OCI-LY3 (cell line): ENCODE data around the gene TRAPPC12.
A peak's percentile ranks its signal among the peaks of the same experiment; 100 is the strongest.

Source experiments
- H2AFZ ChIP-seq: fragments of 200-600, 300-600 bp; shearing (Covaris generic); 2 replicates; pipeline ENCODE4 v1.6.0; 2014; ENCODE audit warnings: antibody characterized with exemption, low read depth, low read length
- H3K27ac ChIP-seq: fragments of 200-600, 300-600 bp; sonication (generic); 2 replicates; pipeline ENCODE4 v1.5.1; 2014; ENCODE audit warnings: mild to moderate bottlenecking, low read length, moderate library complexity, mixed read lengths
- H3K27me3 ChIP-seq: fragments of 200-600, 300-600 bp; sonication (generic); 2 replicates; pipeline ENCODE4 v1.6.1; 2014; ENCODE audit warnings: low read depth, low read length, mixed read lengths
- H3K36me3 ChIP-seq: fragments of 200-600, 300-600 bp; sonication (generic); replicated peaks from 2 replicates; pipeline ENCODE3; 2014; ENCODE audit warnings: low read depth, low read length, mixed read lengths
- H3K4me1 ChIP-seq: fragments of 300-600, 200-600 bp; sonication (generic); 2 replicates; pipeline ENCODE4 v1.6.1; 2014; ENCODE audit warnings: low read length, mixed read lengths
- H3K4me2 ChIP-seq: fragments of 200-600, 300-600 bp; sonication (generic); 2 replicates; pipeline ENCODE4 v1.6.1; 2014; ENCODE audit warnings: low read length, mixed read lengths
- H3K4me3 ChIP-seq: fragments of 300-600, 200-600 bp; sonication (generic); 2 replicates; pipeline ENCODE4 v1.5.1; 2014; ENCODE audit warnings: antibody characterized with exemption, mild to moderate bottlenecking, low read length, moderate library complexity
- H3K79me2 ChIP-seq: fragments of 300-600, 200-600 bp; shearing (Covaris generic); 2 replicates; pipeline ENCODE4 v1.6.1; 2014; ENCODE audit warnings: mild to moderate bottlenecking, low read length, mixed read lengths
- H3K9ac ChIP-seq: fragments of 300-600, 200-600 bp; shearing (Covaris generic); 2 replicates; pipeline ENCODE4 v1.6.0; 2014; ENCODE audit warnings: mild to moderate bottlenecking, low read length, moderate library complexity
- H3K9me3 ChIP-seq: fragments of 200-600, 300-600 bp; shearing (Covaris generic); 2 replicates; pipeline ENCODE4 v1.6.1; 2014; ENCODE audit warnings: low read length, mixed read lengths; ENCODE audit not compliant: insufficient read depth
- H4K20me1 ChIP-seq: fragments of 200-600, 300-600 bp; sonication (generic); 2 replicates; pipeline ENCODE4 v1.6.1; 2016; ENCODE audit warnings: low read length, mixed read lengths; ENCODE audit not compliant: insufficient read depth
- EZH2phosphoT487 ChIP-seq: fragments of 200-600 bp; shearing (Covaris generic); IDR thresholded peaks from 2 replicates; pipeline ENCODE4 v1.6.1; 2018; ENCODE audit warnings: antibody characterized with exemption, mixed run types, low read depth
- TF ChIP-seq, protein P1 (sequence below): fragments of 200-600, 300-600 bp; sonication (generic); IDR thresholded peaks from 2 replicates; pipeline ENCODE4 v1.5.1; 2014; ENCODE audit warnings: antibody characterized with exemption, low read length, low read depth

Gene TRAPPC12

DNA sequence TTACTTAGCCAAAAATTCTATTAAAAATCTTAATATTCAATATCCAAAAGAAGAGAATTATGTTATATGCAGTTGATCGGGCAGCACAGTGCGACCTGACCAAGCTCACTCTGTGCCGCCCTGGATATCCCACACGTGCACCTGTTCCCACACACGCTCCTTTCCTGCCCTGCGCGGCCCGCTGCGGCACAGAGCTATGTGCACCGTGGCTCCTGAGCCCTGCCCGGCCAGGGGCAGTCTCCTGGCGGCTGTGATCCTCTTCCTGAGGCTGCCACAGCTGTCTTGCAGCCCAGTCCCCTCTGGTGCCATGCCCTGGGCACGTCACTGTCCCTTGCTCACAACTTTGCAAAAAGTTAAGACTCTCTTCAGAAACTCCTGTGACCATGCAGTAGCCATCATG is 29.3 kb downstream of the TRAPPC12 start:
- Histone ChIP-seq H3K9me3 (no peaks in the 10 kb centered on the region), H3K36me3 (peaks cover 55% of the 10 kb centered on the region), H3K4me1 (peaks cover 43% of the 10 kb centered on the region), H3K9ac (no peak overlapping the region), H3K4me3 (no peak overlapping the region), H3K79me2 (peaks cover 68% of the 10 kb centered on the region), H3K4me2 (0 out of 2 replicates have a peak overlapping the region, but pooled peaks have one; percentile 60), H2AFZ (no peak overlapping the region), H4K20me1 (no peaks in the 10 kb centered on the region), H3K27me3 (no peaks in the 10 kb centered on the region), H3K27ac (peak overlapping the region; percentile 87)
- no peak for TF ChIP-seq EZH2phosphoT487
- TF ChIP-seq, protein P1, sequence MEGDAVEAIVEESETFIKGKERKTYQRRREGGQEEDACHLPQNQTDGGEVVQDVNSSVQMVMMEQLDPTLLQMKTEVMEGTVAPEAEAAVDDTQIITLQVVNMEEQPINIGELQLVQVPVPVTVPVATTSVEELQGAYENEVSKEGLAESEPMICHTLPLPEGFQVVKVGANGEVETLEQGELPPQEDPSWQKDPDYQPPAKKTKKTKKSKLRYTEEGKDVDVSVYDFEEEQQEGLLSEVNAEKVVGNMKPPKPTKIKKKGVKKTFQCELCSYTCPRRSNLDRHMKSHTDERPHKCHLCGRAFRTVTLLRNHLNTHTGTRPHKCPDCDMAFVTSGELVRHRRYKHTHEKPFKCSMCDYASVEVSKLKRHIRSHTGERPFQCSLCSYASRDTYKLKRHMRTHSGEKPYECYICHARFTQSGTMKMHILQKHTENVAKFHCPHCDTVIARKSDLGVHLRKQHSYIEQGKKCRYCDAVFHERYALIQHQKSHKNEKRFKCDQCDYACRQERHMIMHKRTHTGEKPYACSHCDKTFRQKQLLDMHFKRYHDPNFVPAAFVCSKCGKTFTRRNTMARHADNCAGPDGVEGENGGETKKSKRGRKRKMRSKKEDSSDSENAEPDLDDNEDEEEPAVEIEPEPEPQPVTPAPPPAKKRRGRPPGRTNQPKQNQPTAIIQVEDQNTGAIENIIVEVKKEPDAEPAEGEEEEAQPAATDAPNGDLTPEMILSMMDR, result no peak

DNA sequence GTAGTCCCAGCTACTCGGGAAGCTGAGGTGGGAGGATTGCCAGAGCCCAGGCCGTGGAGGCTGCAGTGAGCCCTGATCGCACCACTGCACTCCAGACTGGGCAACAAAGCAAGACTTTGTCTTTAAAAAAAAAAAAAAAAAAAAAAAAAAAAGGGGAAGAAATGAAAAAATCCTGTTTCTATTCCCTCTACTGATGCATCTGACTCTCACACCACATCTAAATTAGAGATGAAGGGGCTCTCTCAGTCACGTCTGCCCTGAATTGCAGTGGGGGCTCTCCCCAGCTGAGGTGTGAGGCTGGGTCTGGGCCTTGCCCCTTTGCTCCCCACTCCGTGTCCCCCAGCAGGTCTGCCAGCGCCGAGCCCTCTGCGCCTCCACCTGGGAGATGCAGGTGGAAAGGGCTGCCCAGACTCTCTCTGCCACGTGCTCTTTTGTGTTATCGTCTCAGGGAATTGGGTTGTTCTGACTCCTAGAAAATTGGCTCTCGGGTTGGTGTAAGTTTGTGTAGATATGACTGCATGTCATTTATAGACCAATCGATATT is 30.2 kb downstream of the TRAPPC12 start:
- Histone ChIP-seq H3K36me3 (peaks cover 58% of the 10 kb centered on the region), H3K79me2 (peaks cover 65% of the 10 kb centered on the region), H3K27ac (peak overlapping the region; percentile 87), H3K4me3 (peak overlapping the region; percentile 34; the same call in 1 of the 2 replicates), H3K4me2 (peak overlapping the region; percentile 60), H3K27me3 (no peaks in the 10 kb centered on the region), H3K4me1 (peaks cover 34% of the 10 kb centered on the region), H4K20me1 (no peaks in the 10 kb centered on the region), H3K9me3 (no peaks in the 10 kb centered on the region), H2AFZ (no peak overlapping the region), H3K9ac (peak overlapping the region; percentile 43; the same call in 1 of the 2 replicates)
- TF ChIP-seq EZH2phosphoT487, result no peak
- TF ChIP-seq, protein P1, result no peak

DNA sequence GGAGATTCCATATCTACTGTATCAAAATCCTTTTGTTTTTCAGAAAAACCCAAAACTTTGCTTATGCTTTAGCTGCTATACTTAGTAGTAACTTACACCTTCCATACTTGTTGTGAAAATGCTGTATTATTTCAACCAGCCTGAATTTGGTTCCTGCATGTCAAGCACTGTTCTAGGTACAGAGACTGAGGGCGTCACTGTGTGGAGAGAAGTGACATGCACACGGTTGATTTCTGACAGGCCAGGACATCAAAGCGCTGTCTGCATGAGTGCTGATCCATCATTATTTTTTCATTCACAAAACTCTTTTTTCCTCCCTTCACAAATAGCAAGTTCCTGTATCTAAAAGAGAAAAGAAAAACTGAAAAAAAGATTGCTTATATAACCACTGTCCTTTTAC is 31.6 kb downstream of the TRAPPC12 start:
- TF ChIP-seq, protein P1, result no peak
- no peak for TF ChIP-seq EZH2phosphoT487
- Histone ChIP-seq H3K9me3 (no peaks in the 10 kb centered on the region), H3K4me3 (no peak overlapping the region), H3K4me1 (peaks cover 25% of the 10 kb centered on the region), H2AFZ (no peak overlapping the region), H4K20me1 (no peaks in the 10 kb centered on the region), H3K27ac (0 out of 2 replicates have a peak overlapping the region, but pooled peaks have one; percentile 1), H3K27me3 (no peaks in the 10 kb centered on the region), H3K9ac (no peak overlapping the region), H3K4me2 (no peak overlapping the region), H3K79me2 (peaks cover 58% of the 10 kb centered on the region), H3K36me3 (peaks cover 50% of the 10 kb centered on the region)

DNA sequence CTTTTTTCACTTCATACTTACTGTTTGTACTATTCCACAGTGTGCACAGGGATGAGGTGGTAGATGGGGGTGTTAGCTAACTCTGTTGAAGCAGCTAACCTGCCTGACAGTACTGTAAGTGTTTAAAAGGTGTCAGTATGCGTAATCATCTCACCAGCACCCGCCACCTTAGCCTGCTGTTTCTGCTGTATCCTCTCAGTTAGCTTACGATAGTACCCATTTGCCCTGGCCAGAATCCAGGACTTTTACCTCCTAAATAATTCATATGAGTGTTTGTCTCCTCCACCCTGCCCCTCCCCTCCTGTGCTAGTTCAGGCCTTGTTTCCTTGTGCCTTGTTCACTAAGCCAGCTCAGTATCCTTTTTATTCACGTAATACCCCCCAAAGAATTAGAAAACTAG is 34.2 kb downstream of the TRAPPC12 start:
- H3K27me3 ChIP-seq, result no peaks in the 10 kb centered on the region
- H3K4me1 ChIP-seq, result peaks cover 24% of the 10 kb centered on the region
- no peak overlapping the region for H3K4me3 ChIP-seq
- no peak overlapping the region for H2AFZ ChIP-seq
- TF ChIP-seq, protein P1, result no peak
- no peak for TF ChIP-seq EZH2phosphoT487
- no peaks in the 10 kb centered on the region for H4K20me1 ChIP-seq
- no peak overlapping the region for H3K9ac ChIP-seq
- no peaks in the 10 kb centered on the region for H3K9me3 ChIP-seq
- no peak overlapping the region for H3K27ac ChIP-seq
- peaks cover 41% of the 10 kb centered on the region for H3K36me3 ChIP-seq
- no peak overlapping the region for H3K4me2 ChIP-seq
- H3K79me2 ChIP-seq, result peaks cover 39% of the 10 kb centered on the region
